ENCODE data around the gene MYO1B.

DNA sequence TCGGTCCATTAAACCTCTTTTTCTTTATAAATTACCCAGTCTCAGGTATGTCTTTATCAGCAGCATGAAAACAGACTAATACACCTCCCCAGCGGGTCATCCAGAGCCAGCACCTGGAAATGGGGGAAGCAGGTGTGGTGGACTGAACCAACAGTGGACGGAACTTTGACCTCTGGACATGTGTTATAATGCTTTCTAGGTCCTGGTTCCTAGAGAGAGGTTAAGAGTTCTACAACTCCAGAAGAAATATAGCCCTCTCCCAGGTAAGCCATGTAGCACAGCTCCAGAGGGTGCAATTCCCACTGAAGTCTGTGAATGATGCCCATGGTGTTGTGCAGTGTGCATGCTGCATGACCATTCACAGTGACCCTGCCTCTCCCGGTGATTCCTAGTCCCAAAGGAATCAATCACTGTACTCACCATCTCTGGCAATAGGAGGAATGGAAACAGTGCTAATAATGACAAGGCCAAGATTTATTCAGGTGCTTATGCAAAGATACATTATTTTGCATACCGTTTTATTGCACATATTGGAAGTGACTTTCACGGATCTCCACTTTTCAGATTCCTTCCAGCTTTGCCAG is 45.2 kb upstream of the MYO1B start:
- TF ChIP-seq, protein P1, sequence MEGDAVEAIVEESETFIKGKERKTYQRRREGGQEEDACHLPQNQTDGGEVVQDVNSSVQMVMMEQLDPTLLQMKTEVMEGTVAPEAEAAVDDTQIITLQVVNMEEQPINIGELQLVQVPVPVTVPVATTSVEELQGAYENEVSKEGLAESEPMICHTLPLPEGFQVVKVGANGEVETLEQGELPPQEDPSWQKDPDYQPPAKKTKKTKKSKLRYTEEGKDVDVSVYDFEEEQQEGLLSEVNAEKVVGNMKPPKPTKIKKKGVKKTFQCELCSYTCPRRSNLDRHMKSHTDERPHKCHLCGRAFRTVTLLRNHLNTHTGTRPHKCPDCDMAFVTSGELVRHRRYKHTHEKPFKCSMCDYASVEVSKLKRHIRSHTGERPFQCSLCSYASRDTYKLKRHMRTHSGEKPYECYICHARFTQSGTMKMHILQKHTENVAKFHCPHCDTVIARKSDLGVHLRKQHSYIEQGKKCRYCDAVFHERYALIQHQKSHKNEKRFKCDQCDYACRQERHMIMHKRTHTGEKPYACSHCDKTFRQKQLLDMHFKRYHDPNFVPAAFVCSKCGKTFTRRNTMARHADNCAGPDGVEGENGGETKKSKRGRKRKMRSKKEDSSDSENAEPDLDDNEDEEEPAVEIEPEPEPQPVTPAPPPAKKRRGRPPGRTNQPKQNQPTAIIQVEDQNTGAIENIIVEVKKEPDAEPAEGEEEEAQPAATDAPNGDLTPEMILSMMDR (IDR thresholded peaks at IDR 0.05), result no peak
- TF ChIP-seq ZFX (IDR thresholded peaks at IDR 0.05; ENCODE audit: borderline replicate concordance), result no peak

All from 22Rv1 (cell line).